Measurements from ENCODE around the gene DDX49. TPM values are rescaled to one million over a fixed set of nuclear protein-coding genes. Genes with fewer than 3 reads are reported as not detected.

The DDX49 gene
- total RNA-seq, 2 experiments from 2014 or later, result 47.9 to 49.7 TPM

DNA sequence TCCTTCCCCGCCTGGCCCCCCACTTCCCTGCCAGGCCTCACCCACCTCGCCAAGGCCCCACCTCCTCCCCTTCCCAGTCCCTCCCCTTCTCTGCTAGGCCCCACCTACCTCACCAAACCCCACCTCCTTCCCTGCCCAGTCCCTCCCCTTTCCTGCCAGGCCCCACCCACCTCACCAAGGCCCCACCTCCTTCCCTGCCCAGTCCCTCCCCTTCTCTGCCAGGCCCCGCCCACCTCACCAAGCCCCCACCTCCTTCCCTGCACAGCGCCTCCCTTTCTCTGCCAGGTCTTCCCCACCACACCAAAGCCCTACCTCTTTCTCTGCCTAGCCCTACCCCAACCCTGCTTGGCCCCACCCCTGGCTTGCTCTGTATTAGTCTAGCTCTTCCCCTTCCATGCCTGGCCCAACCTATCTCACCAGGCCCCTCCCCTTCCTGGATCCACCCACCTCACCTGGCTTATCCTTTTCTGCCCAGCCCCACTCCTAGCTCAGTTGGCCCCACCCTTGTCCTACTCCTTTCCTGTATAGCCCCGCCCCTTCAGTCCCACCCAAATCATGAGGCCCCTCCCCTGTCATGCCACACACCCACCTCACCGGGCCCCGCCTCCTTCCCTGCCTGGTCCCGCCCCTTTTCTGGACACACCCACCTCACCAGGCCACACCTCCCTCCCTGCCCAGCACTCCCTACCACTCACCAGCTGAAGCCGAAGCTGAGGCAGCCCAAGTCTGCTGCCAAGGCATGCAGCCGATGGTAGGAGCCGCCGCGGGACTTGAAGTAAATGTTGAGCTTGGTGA, 39.7 kb upstream of the DDX49 start:
- no peak overlapping the region for H3K27ac Mint-ChIP-seq
- H3K9me3 Mint-ChIP-seq, result no peaks in the 10 kb centered on the region
- ChIA-PET POLR2A (no interaction called here), CTCF (no interaction called here)
- Histone ChIP-seq H3K4me1 (ENCODE audit: insufficient read depth, low read length) (no peaks in the 10 kb centered on the region), H3K27ac (ENCODE audit: low read depth in 1 of 2, low read length in 2 of 2) (no peak overlapping the region), H3K4me3 (ENCODE audit: low read length) (no peak overlapping the region), H3K36me3 (ENCODE audit: insufficient read depth, low read length) (no peaks in the 10 kb centered on the region), H3K27me3 (ENCODE audit: control insufficient read depth in 1 of 2, insufficient read depth in 2 of 2, low read length in 2 of 2) (no peaks in the 10 kb centered on the region), H3K9me3 (ENCODE audit: control insufficient read depth in 1 of 2, insufficient read depth in 1 of 2, low read length in 2 of 2) (peaks cover 0 to 5% of the 10 kb centered on the region in 2 experiments)
- H3K4me1 Mint-ChIP-seq (ENCODE audit: low read depth), result no peaks in the 10 kb centered on the region
- peak in 4 of 14 experiments; percentile 21 to 71 (median 43) for DNase-seq
- H3K4me3 Mint-ChIP-seq, result no peak overlapping the region
- TF ChIP-seq, protein P1, sequence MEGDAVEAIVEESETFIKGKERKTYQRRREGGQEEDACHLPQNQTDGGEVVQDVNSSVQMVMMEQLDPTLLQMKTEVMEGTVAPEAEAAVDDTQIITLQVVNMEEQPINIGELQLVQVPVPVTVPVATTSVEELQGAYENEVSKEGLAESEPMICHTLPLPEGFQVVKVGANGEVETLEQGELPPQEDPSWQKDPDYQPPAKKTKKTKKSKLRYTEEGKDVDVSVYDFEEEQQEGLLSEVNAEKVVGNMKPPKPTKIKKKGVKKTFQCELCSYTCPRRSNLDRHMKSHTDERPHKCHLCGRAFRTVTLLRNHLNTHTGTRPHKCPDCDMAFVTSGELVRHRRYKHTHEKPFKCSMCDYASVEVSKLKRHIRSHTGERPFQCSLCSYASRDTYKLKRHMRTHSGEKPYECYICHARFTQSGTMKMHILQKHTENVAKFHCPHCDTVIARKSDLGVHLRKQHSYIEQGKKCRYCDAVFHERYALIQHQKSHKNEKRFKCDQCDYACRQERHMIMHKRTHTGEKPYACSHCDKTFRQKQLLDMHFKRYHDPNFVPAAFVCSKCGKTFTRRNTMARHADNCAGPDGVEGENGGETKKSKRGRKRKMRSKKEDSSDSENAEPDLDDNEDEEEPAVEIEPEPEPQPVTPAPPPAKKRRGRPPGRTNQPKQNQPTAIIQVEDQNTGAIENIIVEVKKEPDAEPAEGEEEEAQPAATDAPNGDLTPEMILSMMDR (IDR thresholded peaks at IDR 0.05), result no peak
- no peaks in the 10 kb centered on the region for H3K27me3 Mint-ChIP-seq
- ATAC-seq (ENCODE audit: poor library complexity), result peak; percentile 80
- intact Hi-C loops (cut with DNase I, micrococcal nuclease), result loop anchor here in 1 of 2 experiments (10.0 kb wide), 1 partner anchor 75 kb away; no protein-coding TSS in a partner anchor
- no peaks in the 10 kb centered on the region for H3K36me3 Mint-ChIP-seq (ENCODE audit: low read depth)

DNA sequence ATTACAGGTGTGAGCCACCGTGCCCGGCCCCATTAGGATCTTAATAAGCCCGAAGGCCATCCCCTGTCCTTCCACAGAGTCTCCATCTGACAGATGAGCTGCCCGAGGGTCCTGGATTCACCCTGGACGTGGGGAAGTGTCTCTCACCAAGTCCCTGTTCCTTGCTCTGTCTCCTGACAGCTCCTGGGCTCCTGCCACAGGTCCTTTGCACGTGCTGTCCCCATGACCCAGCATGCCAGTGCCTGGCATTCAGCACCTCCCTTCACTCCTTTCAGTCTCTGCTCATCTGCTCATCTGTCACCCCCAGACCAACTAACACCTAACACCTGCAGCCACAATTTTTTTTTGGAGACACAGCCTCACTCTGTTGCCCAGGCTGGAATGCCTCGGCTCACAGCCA, 38.0 kb upstream of the DDX49 start:
- peaks cover 0 to 5% of the 10 kb centered on the region in 2 experiments for H3K9me3 ChIP-seq (ENCODE audit: control insufficient read depth in 1 of 2, insufficient read depth in 1 of 2, low read length in 2 of 2)
- Mint-ChIP-seq H3K27ac (no peak overlapping the region), H3K36me3 (ENCODE audit: low read depth) (no peaks in the 10 kb centered on the region), H3K27me3 (no peaks in the 10 kb centered on the region), H3K4me3 (no peak overlapping the region), H3K4me1 (ENCODE audit: low read depth) (no peaks in the 10 kb centered on the region), H3K9me3 (no peaks in the 10 kb centered on the region)
- no peaks in the 10 kb centered on the region for H3K27me3 ChIP-seq (ENCODE audit: control insufficient read depth in 1 of 2, insufficient read depth in 2 of 2, low read length in 2 of 2)
- ATAC-seq (ENCODE audit: poor library complexity) (no peak), DNase-seq (no peak)
- TF ChIP-seq, protein P1 (IDR thresholded peaks at IDR 0.05), result no peak
- ChIA-PET CTCF (no interaction called here), POLR2A (interaction anchor here (0.7 kb wide), 1 partner anchor 282 kb away, joined by 3 read pairs; no protein-coding TSS in a partner anchor)
- H3K36me3 ChIP-seq (ENCODE audit: insufficient read depth, low read length), result no peaks in the 10 kb centered on the region
- intact Hi-C loops (cut with DNase I, micrococcal nuclease), result loop anchor here in 1 of 2 experiments (10.0 kb wide), 1 partner anchor 73 kb away; no protein-coding TSS in a partner anchor
- H3K27ac ChIP-seq (ENCODE audit: low read depth in 1 of 2, low read length in 2 of 2), result no peak overlapping the region
- no peaks in the 10 kb centered on the region for H3K4me1 ChIP-seq (ENCODE audit: insufficient read depth, low read length)
- no peak overlapping the region for H3K4me3 ChIP-seq (ENCODE audit: low read length)

DNA sequence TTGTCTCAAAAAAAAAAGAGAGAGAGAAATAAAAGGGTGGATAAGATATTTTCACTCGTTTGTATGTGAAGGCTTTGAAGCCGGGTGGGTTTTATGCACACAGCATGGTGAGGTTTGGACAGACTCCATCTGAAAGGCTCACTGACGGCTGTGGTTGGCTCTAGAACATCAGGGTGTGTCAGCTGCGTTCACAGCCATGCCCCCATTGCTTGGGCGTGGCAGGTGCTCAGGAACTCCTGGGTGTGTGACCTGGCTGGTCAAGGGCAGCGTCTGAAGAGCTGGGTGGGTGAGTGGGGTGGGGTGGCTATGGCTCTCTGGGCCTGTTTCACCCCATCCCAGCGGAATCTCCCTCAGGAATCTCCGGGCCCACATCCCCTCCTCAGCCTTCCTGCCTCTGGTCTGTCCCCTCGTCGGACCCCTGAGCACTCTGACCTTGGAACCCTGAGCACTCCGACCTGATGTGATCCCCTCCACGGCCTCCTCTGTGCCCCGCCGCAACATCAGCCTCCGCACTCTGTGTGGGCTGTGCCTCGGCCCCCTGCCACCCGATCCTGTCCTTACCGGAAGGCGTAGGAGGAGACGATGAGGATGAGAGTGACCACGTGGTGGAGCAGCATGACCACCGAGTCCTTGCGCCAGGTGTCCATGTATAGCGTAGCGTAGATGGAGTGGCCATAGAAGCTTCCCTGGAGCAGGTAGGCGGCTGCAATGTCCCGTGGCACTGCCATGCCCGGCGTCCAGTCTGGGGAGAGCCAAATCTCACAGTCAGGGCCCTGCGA, 35.8 kb upstream of the DDX49 start:
- Histone ChIP-seq H3K4me1 (ENCODE audit: insufficient read depth, low read length) (no peaks in the 10 kb centered on the region), H3K27me3 (ENCODE audit: control insufficient read depth in 1 of 2, insufficient read depth in 2 of 2, low read length in 2 of 2) (no peaks in the 10 kb centered on the region), H3K27ac (ENCODE audit: low read depth in 1 of 2, low read length in 2 of 2) (no peak overlapping the region), H3K36me3 (ENCODE audit: insufficient read depth, low read length) (no peaks in the 10 kb centered on the region), H3K9me3 (ENCODE audit: control insufficient read depth in 1 of 2, insufficient read depth in 1 of 2, low read length in 2 of 2) (no peaks in the 10 kb centered on the region), H3K4me3 (ENCODE audit: low read length) (no peak overlapping the region)
- Mint-ChIP-seq H3K9me3 (no peaks in the 10 kb centered on the region), H3K36me3 (ENCODE audit: low read depth) (no peaks in the 10 kb centered on the region), H3K4me1 (ENCODE audit: low read depth) (no peaks in the 10 kb centered on the region), H3K4me3 (no peak overlapping the region), H3K27me3 (no peaks in the 10 kb centered on the region), H3K27ac (no peak overlapping the region)
- intact Hi-C loops (cut with DNase I, micrococcal nuclease), result loop anchor here in 1 of 2 experiments (10.0 kb wide), 1 partner anchor 71 kb away; no protein-coding TSS in a partner anchor
- TF ChIP-seq, protein P1 (IDR thresholded peaks at IDR 0.05), result no peak
- POLR2A ChIA-PET, result no interaction called here
- CTCF ChIA-PET, result no interaction called here
- DNase-seq (no peak), ATAC-seq (ENCODE audit: poor library complexity) (no peak)

Measured in CD4-positive, alpha-beta T cell (primary cell).